Endodermal cell (in vitro differentiated cells): ENCODE data around the gene NDUFAF7. TPM values are rescaled to one million over a fixed set of nuclear protein-coding genes. Genes with fewer than 3 reads are reported as not detected.

Source experiments
- DNase-seq: peaks from one replicate; pipeline ENCODE4 v3.0.0-alpha.2; 2017
- H3K27ac ChIP-seq: 2 replicates; pipeline ENCODE4 v1.5.1; 2013; ENCODE audit warnings: mild to moderate bottlenecking, low read depth, low read length, moderate library complexity
- H3K27me3 ChIP-seq: 2 replicates; pipeline ENCODE4 v1.6.1; 2013; ENCODE audit warnings: mild to moderate bottlenecking, low read length, moderate library complexity; ENCODE audit not compliant: insufficient read depth, control insufficient read depth, poor library complexity, severe bottlenecking
- H3K36me3 ChIP-seq: 2 replicates; pipeline ENCODE4 v1.7.0; 2013; ENCODE audit warnings: mild to moderate bottlenecking, low read length, moderate library complexity; ENCODE audit not compliant: control insufficient read depth, insufficient read depth
- H3K4me1 ChIP-seq: one replicate; pipeline ENCODE4 v1.7.0; 2013; ENCODE audit warnings: low read length; ENCODE audit not compliant: control insufficient read depth, insufficient read depth
- H3K4me3 ChIP-seq: 2 replicates; pipeline ENCODE4 v1.5.1; 2013; ENCODE audit warnings: mild to moderate bottlenecking, low read length, moderate library complexity
- H3K9ac ChIP-seq: 2 replicates; pipeline ENCODE4 v1.6.1; 2013; ENCODE audit warnings: mild to moderate bottlenecking, low read length, moderate library complexity; ENCODE audit not compliant: poor library complexity, severe bottlenecking; ENCODE audit errors: extremely low read depth
- H3K9me3 ChIP-seq: 2 replicates; pipeline ENCODE4 v1.6.1; 2013; ENCODE audit warnings: mild to moderate bottlenecking, low read length, moderate library complexity; ENCODE audit not compliant: control insufficient read depth
- H3K27ac Mint-ChIP-seq: 2 replicates; pipeline ENCODE4 v1.8.0; 2020; ENCODE audit warnings: mixed read lengths
- H3K27me3 Mint-ChIP-seq: 2 replicates; pipeline ENCODE4 v1.8.0; 2021; ENCODE audit warnings: mild to moderate bottlenecking, mixed read lengths; ENCODE audit not compliant: insufficient read depth
- H3K36me3 Mint-ChIP-seq: 2 replicates; pipeline ENCODE4 v1.8.0; 2020; ENCODE audit warnings: low read depth, mixed read lengths
- H3K4me1 Mint-ChIP-seq: 2 replicates; pipeline ENCODE4 v1.8.0; 2020; ENCODE audit warnings: mixed read lengths
- H3K4me3 Mint-ChIP-seq: 2 replicates; pipeline ENCODE4 v1.8.0; 2020; ENCODE audit warnings: mild to moderate bottlenecking, moderate library complexity, mixed read lengths
- H3K9me3 Mint-ChIP-seq: 2 replicates; pipeline ENCODE4 v1.8.0; 2020; ENCODE audit warnings: mild to moderate bottlenecking, mixed read lengths
- CTCF ChIP-seq: fragments of 200-600 bp; sonication (generic); conservative IDR thresholded peaks from 2 replicates; pipeline ENCODE4 v1.5.0; 2021; ENCODE audit warnings: antibody characterized with exemption, mild to moderate bottlenecking
- WGBS, 2 experiments: methylation state at CpG; one replicate each; pipeline versions ENCODE4 v1.1.5 to v1.1.7; 2013; ENCODE audit warnings: missing lambda C conversion rate in 2 of 2, mixed read lengths in 1 of 2; ENCODE audit not compliant: insufficient coverage in 1 of 2, insufficient read length in 1 of 2; 5-methylcytosine and 5-hydroxymethylcytosine counted together
- total RNA-seq, 2 donors: library from RNA; stranded (reverse); fragmentation: NEBNext Ultra II Directional in 1 of 2; extraction: Animal tissue kit (Norgen Biotek cat#: 25700) in 1 of 2; gene quantifications; 2 replicates in 1 of 2; 3 replicates in 1 of 2; pipeline ENCODE4 v1.2.1, GENCODE V29; 2021

The NDUFAF7 gene
- total RNA-seq, 2 donors from 2014 or later: 41.4 to 54.4 TPM

DNA sequence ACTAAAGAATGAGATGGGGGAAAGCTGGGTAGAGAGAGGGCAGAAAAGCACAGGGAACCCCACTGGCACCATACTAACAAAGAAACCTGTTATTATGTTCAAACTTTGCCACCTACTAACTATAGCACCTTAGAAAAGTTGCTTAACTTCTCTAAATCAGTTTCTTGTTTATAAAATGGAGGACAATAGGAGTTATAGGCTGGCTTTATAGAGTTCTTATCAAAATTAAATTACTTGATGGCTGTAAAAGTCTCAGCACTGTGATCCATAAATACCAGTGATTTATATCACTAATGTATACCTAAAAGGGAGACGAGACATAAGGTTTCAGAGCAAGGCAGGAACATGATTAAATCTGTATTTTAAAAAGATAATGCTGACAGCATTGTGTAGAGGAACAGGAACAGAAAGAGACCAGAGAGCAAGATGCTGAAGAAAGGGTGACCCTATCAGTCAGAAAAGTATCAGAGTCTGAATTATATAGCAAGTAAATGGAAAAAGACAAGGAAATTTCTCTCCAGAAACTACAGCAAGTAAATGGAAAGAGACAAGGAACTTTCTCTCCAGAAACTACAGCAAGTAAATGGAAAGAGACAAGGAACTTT lies 64.1 kb downstream of the NDUFAF7 start:
- 95% methylated on average over 1 of the region's 1 CpG; no CpG with 5 or more reads in 1 of the 2 experiments for WGBS, 2 experiments
- Histone ChIP-seq H3K9ac (no peak overlapping the region), H3K27me3 (no peaks in the 10 kb centered on the region), H3K9me3 (no peaks in the 10 kb centered on the region), H3K27ac (no peak overlapping the region), H3K4me1 (peaks cover 5% of the 10 kb centered on the region), H3K4me3 (no peak overlapping the region), H3K36me3 (peaks cover 73% of the 10 kb centered on the region)
- Mint-ChIP-seq H3K4me1 (peaks cover 14% of the 10 kb centered on the region), H3K36me3 (peaks cover 40% of the 10 kb centered on the region), H3K4me3 (no peak overlapping the region), H3K27ac (no peak overlapping the region), H3K27me3 (no peaks in the 10 kb centered on the region), H3K9me3 (no peaks in the 10 kb centered on the region)
- no peak for TF ChIP-seq CTCF
- DNase-seq: no peak

DNA sequence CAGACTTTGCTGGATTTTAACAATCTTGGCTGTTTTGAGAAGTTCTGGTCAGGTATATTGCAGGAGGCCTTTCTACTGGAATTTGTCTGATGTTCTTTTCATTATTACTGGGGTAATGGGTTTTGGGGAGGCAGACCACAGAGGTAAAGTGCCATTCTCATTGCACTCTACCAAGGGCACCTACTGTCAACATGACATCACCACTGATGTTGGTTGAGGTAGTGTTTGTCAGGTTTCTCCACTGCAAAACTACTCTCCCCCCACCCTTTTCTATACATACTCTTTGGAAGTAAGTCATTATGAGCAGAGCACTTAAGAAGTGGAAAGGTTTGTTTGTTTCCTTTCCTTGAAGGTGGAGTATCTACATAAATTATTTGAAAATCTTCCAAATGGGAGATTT lies 66.2 kb downstream of the NDUFAF7 start:
- Histone ChIP-seq H3K27me3 (no peaks in the 10 kb centered on the region), H3K36me3 (peaks cover 66% of the 10 kb centered on the region), H3K9me3 (peaks cover 2% of the 10 kb centered on the region), H3K9ac (no peak overlapping the region), H3K4me3 (no peak overlapping the region), H3K27ac (no peak overlapping the region), H3K4me1 (peaks cover 10% of the 10 kb centered on the region)
- Mint-ChIP-seq H3K4me1 (peaks cover 25% of the 10 kb centered on the region), H3K4me3 (no peak overlapping the region), H3K27me3 (no peaks in the 10 kb centered on the region), H3K36me3 (peaks cover 24% of the 10 kb centered on the region), H3K27ac (no peak overlapping the region), H3K9me3 (no peaks in the 10 kb centered on the region)
- TF ChIP-seq CTCF: no peak
- no peak for DNase-seq

Other genes with a start within 250 kb of the NDUFAF7 start
- gene HEATR5B, start 147.3 kb upstream of the NDUFAF7 start, total RNA-seq: 10 to 100 TPM; 21.5 to 22.7 TPM
- gene GPATCH11, start 147.1 kb upstream of the NDUFAF7 start, total RNA-seq: 10 to 100 TPM in 1 of 2 donors, 1 to 10 TPM in 1; 8.8 to 15.9 TPM
- 10 to 100 TPM; 35.4 to 41.2 TPM for gene EIF2AK2, start 74.7 kb upstream of the NDUFAF7 start, total RNA-seq
- gene SULT6B1, start 43.0 kb upstream of the NDUFAF7 start, total RNA-seq: not detected
- 10 to 100 TPM in 1 of 2 donors, 1 to 10 TPM in 1; 4.4 to 11.8 TPM for gene CEBPZOS, start 35.2 kb upstream of the NDUFAF7 start, total RNA-seq
- gene CEBPZ, start 62 bp upstream of the NDUFAF7 start, total RNA-seq: 10 to 100 TPM; 66.9 to 80.5 TPM
- gene PRKD3, start 93.2 kb downstream of the NDUFAF7 start, total RNA-seq: 10 to 100 TPM; 94.4 to 95.0 TPM
- gene QPCT, start 113.0 kb downstream of the NDUFAF7 start, total RNA-seq: 10 to 100 TPM; 15.9 to 17.7 TPM